C4-2B (cell line): ENCODE data around the gene PREP.

Experiments used
- CTCF ChIP-seq: fragments of 450-650 bp; conservative IDR thresholded peaks from 2 replicates; pipeline ENCODE4 v1.5.1; 2017; ENCODE audit warnings: mild to moderate bottlenecking
- ZFX ChIP-seq: fragments of 450-650 bp; IDR thresholded peaks from 2 replicates; pipeline ENCODE4 v1.6.1; 2017

- no peak for TF ChIP-seq CTCF
- no peak for TF ChIP-seq ZFX
Measured at GRCh38 chr6:105364243-105364642, 38.6 kb downstream of the PREP start.
